DMS114 treated with DMSO at 0.1 percent for 48 hours (cell line): ENCODE measurements around the gene CCDC159.
"Not testable (repeated sequence)": the region's sequence is repeated elsewhere in the genome, so short reads cannot be mapped to it uniquely, and the experiment has no call there.

Source experiments
- DNase-seq: peaks from one replicate; lab custom pipeline; 2025; ENCODE audit not compliant: unreplicated experiment; lab: John Stamatoyannopoulos, UW

Gene CCDC159

DNA sequence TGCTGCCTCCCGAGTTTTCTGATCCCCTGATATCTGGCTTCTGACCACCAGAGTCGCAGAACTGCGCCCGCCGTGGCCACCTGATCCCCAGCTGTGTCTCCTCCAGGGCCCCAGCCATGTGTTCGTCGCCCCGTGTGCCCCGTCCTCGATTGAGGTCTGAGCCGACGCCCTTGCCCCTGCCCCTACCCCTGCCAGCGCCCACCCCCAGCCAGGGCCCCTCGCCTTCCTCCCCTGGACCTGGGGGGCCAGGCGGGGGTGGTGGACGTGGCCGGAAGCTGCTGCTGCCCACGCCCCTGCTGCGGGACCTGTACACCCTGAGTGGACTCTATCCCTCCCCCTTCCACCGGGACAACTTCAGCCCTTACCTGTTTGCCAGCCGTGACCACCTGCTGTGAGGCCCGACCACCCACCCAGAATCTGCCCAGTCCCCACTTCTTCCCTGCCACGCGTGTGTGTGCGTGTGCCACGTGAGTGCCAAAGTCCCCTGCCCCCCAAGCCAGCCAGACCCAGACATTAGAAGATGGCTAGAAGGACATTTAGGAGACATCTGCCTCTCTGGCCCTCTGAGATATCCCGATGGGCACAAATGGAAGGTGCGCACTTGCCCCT lies 18.1 kb downstream of the CCDC159 start:
- no peak for DNase-seq

GRCh38 chr19:11364935-11365334 lies 18.6 kb downstream of the CCDC159 start:
- DNase-seq: no peak

- DNase-seq: no peak
These were observed 19.3 kb downstream of the CCDC159 start for GRCh38 chr19:11365557-11366117.

GRCh38 chr19:11367528-11367927 lies 21.2 kb downstream of the CCDC159 start:
- DNase-seq: no peak

DNA sequence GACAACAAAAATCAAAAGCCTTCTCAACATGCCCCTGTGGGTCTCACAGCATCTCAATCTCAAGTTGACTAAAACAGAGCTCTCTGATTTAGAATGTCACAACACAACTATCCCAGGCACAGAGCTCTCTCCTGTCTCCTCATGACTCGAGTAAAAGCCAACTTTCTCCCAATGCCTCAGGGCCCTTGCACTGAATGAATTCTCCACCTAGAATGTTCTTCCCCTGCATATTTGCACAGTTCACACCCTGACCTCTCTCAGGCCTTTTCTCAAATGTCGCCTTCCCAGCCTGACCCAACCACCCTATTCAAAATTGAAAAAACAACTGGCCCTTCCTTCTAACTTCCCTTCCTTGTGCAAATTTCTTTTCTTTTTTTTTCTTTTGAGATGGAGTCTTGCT lies 24.4 kb downstream of the CCDC159 start:
- DNase-seq: no peak

GRCh38 chr19:11373166-11373884 lies 27.0 kb downstream of the CCDC159 start:
- DNase-seq: no peak

- DNase-seq: no peak
These were observed 27.6 kb downstream of the CCDC159 start for GRCh38 chr19:11373885-11374432.

DNA sequence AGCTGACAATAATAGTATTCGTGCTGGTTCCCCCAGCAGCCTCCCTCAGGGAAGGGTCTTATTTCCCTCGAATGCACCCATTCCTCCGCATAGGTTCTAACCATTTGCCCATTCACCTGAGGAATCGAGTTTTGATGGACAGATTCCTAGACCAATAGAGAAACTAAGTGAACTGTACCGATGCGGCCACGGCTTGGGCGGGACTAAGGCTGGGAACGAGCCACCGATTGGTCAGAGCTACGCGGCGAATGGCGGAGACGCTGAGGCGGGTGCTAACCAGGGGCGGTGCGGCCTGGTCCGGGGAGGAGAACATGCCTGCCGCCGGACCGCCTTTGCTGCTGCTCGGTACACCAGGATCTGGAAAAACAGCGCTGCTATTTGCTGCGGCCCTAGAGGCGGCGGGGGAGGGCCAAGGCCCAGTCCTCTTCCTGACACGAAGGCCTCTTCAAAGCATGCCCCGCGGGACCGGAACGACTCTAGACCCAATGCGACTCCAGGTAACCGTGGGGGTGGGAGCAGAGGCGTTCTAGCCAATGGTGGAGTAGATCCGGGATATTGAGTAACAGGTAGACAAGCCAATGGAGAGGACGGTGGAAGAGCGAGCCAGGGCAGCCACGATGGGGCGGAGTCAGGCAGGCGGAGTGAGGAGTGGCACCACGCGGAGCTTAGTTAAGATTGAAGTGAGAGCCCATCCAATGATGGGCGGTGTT lies 28.3 kb downstream of the CCDC159 start, which contains the start of gene SWSAP1:
Gene SWSAP1, plus strand, starts transcription at position 234 of the 710 bp plus-strand sequence. Its CDS starts 15 bp downstream, at position 249.
- DNase-seq: peak; percentile 98

GRCh38 chr19:11375143-11375948 lies 29.0 kb downstream of the CCDC159 start:
- DNase-seq: no peak

- DNase-seq: no peak
These were observed 30.9 kb downstream of the CCDC159 start for GRCh38 chr19:11377237-11377636.

DNA sequence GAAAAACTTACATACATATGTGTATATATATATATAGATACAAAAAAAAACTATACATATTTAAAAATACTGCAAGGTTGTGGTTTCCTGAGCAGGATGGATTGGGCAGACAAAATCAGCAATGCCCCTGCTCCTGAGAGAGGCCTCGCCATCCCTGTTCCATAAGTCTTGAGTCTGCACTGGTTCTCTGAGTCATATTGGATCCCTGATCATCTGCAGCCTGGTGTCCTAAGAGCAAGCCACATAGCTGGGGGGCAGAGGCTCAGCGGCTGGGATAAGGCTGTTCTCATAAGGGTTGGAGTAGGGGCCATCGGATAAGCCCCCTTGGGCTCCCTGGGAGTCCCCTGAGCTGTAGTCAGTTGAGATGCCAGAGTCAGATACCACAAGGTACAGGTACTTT lies 31.4 kb downstream of the CCDC159 start:
- DNase-seq: no peak

DNA sequence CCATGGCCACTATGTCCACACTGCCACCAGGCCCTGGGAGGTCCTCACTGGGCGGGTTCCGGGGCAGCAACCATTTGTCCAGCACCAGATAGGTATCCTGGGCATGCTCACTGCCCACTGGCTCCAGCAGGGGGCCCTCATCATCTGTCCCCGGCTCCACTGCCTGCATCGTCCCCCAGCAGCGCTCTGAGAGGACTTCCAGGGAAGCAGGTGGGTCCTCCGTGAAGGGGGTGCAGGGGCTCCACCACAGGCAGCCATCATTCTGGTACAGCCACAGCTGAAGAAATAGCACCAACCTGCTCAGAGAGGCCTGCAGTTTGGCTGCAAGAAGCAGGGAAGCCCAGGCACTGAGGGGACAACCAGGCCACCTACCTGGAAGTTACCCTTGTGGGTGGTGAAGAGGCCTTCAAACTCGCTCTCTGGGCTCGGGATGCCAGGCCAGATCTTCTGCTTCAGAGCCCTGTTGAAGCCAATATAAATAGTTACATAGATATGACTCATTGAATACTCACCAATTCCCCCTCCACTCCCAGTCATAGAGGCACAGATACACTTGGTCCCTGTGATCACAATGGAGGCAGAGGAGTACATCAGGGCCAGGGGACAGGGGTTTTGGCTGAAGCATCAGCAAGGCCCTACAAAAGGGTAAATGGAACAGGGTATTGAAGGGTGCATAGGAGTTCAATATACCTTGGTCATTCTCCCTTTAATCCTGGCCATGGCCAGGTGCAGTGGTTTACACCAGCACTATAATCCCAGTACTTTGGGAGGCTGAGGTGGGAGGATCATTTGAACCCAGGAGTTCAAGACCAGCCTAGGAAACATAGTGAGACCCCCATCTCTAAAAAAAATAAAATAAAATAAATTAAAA lies 32.2 kb downstream of the CCDC159 start:
- DNase-seq: peak; percentile 31

DNA sequence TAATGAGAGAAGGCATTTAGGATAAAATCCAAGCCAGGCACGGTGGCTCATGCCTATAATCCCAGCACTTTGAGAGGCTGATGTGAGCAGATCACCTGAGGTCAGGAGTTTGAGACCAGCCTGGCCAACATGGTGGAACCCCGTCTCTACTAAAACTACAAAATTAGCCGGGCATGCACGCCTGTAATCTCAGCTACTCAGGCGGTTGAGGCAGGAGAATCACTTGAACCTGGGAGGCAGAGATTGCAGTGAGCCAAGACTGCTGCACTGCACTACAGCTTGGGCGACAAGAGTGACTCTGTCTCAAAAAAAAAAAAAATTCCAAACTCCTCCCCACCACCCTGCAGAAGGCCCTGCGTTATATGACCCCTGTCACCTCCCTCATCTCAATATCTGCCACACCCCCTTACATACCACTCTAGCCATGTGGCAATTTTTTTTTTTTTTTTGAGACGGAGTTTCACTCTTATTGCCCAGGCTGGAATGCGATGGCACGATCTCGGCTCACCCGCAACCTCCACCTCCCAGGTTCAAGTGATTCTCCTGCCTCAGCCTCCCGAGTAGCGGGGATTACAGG lies 33.0 kb downstream of the CCDC159 start:
- not testable (repeated sequence) for DNase-seq

GRCh38 chr19:11379857-11380350 lies 33.6 kb downstream of the CCDC159 start:
- no peak for DNase-seq

GRCh38 chr19:11380653-11381537 lies 34.6 kb downstream of the CCDC159 start:
- DNase-seq: peak; percentile 91

- DNase-seq: peak; percentile 17
These were observed 36.8 kb downstream of the CCDC159 start for GRCh38 chr19:11382898-11383705.

GRCh38 chr19:11383706-11384048 lies 37.4 kb downstream of the CCDC159 start:
- DNase-seq: no peak
